HepG2 (cell line): ENCODE measurements around the gene SAMD10. TPM values are rescaled to one million over a fixed set of nuclear protein-coding genes. Genes with fewer than 3 reads are reported as not detected.

ENCODE experiments used
- EEA1 ChIP-seq: sonication (generic); formaldehyde crosslinking; IDR thresholded peaks from 2 replicates; pipeline ENCODE4 v1.5.1; 2020; ENCODE audit warnings: mild to moderate bottlenecking, missing genetic modification reagents, borderline replicate concordance
- HDAC1 ChIP-seq: sonication (generic); formaldehyde crosslinking; IDR thresholded peaks from 2 replicates; pipeline ENCODE4 v1.5.1; 2020; ENCODE audit warnings: mild to moderate bottlenecking, missing genetic modification reagents
- HES4 ChIP-seq: sonication (generic); formaldehyde crosslinking; IDR thresholded peaks from 2 replicates; pipeline ENCODE4 v1.9.0; 2021; ENCODE audit warnings: mild to moderate bottlenecking, missing genetic modification reagents, borderline replicate concordance
- KDM5B ChIP-seq: sonication (generic); formaldehyde crosslinking; IDR thresholded peaks from 2 replicates; pipeline ENCODE4 v1.4.0; 2020; ENCODE audit warnings: missing genetic modification reagents, mild to moderate bottlenecking, borderline replicate concordance
- MBD4 ChIP-seq: IDR thresholded peaks from 2 replicates; pipeline ENCODE4 v1.6.1; 2012; ENCODE audit warnings: low read length, inconsistent platforms, borderline replicate concordance
- MYNN ChIP-seq: sonication (generic); formaldehyde crosslinking; IDR thresholded peaks from 2 replicates; pipeline ENCODE4 v1.4.0; 2020; ENCODE audit warnings: mild to moderate bottlenecking, low read depth, missing genetic modification reagents
- NBN ChIP-seq: fragments of 450-650 bp; conservative IDR thresholded peaks from 2 replicates; pipeline ENCODE4 v1.6.1; 2017
- NR2F2 ChIP-seq: IDR thresholded peaks from 2 replicates; pipeline ENCODE4 v1.6.1; 2012; ENCODE audit warnings: low read depth, inconsistent platforms, borderline replicate concordance
- PBX2 ChIP-seq: IDR thresholded peaks from 2 replicates; pipeline ENCODE4 v1.6.1; 2016; ENCODE audit warnings: control low read depth
- PREB ChIP-seq: sonication (generic); formaldehyde crosslinking; IDR thresholded peaks from 2 replicates; pipeline ENCODE4 v1.4.0; 2020; ENCODE audit warnings: missing genetic modification reagents
- ZBTB1 ChIP-seq: sonication (generic); formaldehyde crosslinking; IDR thresholded peaks from 2 replicates; pipeline ENCODE4 v1.4.0; 2020; ENCODE audit warnings: missing genetic modification reagents, borderline replicate concordance
- ZBTB34 ChIP-seq: sonication (generic); formaldehyde crosslinking; IDR thresholded peaks from 2 replicates; pipeline ENCODE4 v1.8.0; 2022; ENCODE audit warnings: mild to moderate bottlenecking, missing genetic modification reagents
- ZNF12 ChIP-seq: sonication (generic); formaldehyde crosslinking; IDR thresholded peaks from 2 replicates; pipeline ENCODE4 v1.5.0; 2020; ENCODE audit warnings: missing genetic modification reagents
- ZNF333 ChIP-seq: sonication (generic); formaldehyde crosslinking; IDR thresholded peaks from 2 replicates; pipeline ENCODE4 v1.4.0; 2020; ENCODE audit warnings: mild to moderate bottlenecking, missing genetic modification reagents, borderline replicate concordance
- ZNF354B ChIP-seq: sonication (generic); formaldehyde crosslinking; IDR thresholded peaks from 2 replicates; pipeline ENCODE4 v1.8.0; 2022; ENCODE audit warnings: mild to moderate bottlenecking, missing genetic modification reagents
- ZNF616 ChIP-seq: sonication (generic); formaldehyde crosslinking; IDR thresholded peaks from 2 replicates; pipeline ENCODE4 v1.5.0; 2020; ENCODE audit warnings: low read depth, mild to moderate bottlenecking, missing genetic modification reagents
- ZNF678 ChIP-seq: sonication (generic); formaldehyde crosslinking; IDR thresholded peaks from 2 replicates; pipeline ENCODE4 v1.4.0; 2020; ENCODE audit warnings: mild to moderate bottlenecking, missing genetic modification reagents
- ZNF773 ChIP-seq: sonication (generic); formaldehyde crosslinking; IDR thresholded peaks from 2 replicates; pipeline ENCODE4 v1.4.0; 2020; ENCODE audit warnings: missing genetic modification reagents, borderline replicate concordance
- ZNF781 ChIP-seq: sonication (generic); formaldehyde crosslinking; IDR thresholded peaks from 2 replicates; pipeline ENCODE4 v1.5.1; 2020; ENCODE audit warnings: borderline replicate concordance, mild to moderate bottlenecking, missing genetic modification reagents; ENCODE audit errors: not compliant biosample characterization
- ZNF878 ChIP-seq: sonication (generic); formaldehyde crosslinking; IDR thresholded peaks from 2 replicates; pipeline ENCODE4 v1.8.1; 2023; ENCODE audit warnings: mild to moderate bottlenecking, missing genetic modification reagents, moderate library complexity
- polyA plus RNA-seq, 8 experiments: library from polyadenylated mRNA; depleted of rRNA in 3 of 8; stranded (reverse) in 7 of 8; unstranded in 1 of 8; fragments of >200 nt; fragmentation: Illumina TruSeq in 4 of 8; extraction: Trizol in 4 of 8; gene quantifications; 2 replicates each; pipeline versions ENCODE4 v1.2.1 to v1.2.3, GENCODE V29; 2011 to 2016; ENCODE audit warnings: low read depth in 4 of 8, missing spikeins in 1 of 8, mixed read lengths in 1 of 8; ENCODE audit not compliant: insufficient read depth in 1 of 8
- total RNA-seq, 5 experiments: library from RNA; depleted of rRNA; stranded (reverse); fragments of >200 nt; fragmentation: Illumina TruSeq; extraction: Trizol; gene quantifications; 2 replicates each; pipeline ENCODE4 v1.2.3, GENCODE V29; 2016; ENCODE audit warnings: low read depth in 1 of 5

SAMD10 gene
- total and polyA plus RNA-seq, 2 of the 13 experiments (the other 11 are each of a cell fraction or from before 2014, with no cell fraction given) = 6.1 to 11.0 TPM

GRCh38 chr20:63957004-63957689, 22.3 kb downstream of the SAMD10 start (continued):
- TF ChIP-seq ZBTB34 = peak; percentile 40; the same call in 1 of the 2 replicates
- 0 out of 2 replicates have a peak, but pooled peaks have one; percentile 27 for TF ChIP-seq PREB (CRISPR knock-in tag)
- TF ChIP-seq ZNF354B (CRISPR knock-in tag) = no peak; the same call in 1 of the 2 replicates
- no peak for TF ChIP-seq ZNF773
- no peak for TF ChIP-seq MBD4
- TF ChIP-seq HES4 (CRISPR knock-in tag) = peak; percentile 49; the same call in 1 of the 2 replicates
- no peak; the same call in 1 of the 2 replicates for TF ChIP-seq ZNF12 (CRISPR knock-in tag)
- TF ChIP-seq ZBTB1 (CRISPR knock-in tag) = 0 out of 2 replicates have a peak, but pooled peaks have one; percentile 68
- TF ChIP-seq HDAC1 (CRISPR knock-in tag) = peak; percentile 44; the same call in 1 of the 2 replicates
- no peak for TF ChIP-seq PBX2 (CRISPR knock-in tag)
- peak; percentile 86; the same call in 1 of the 2 replicates for TF ChIP-seq MYNN
- TF ChIP-seq ZNF781 (CRISPR knock-in tag) = peak; percentile 32
- TF ChIP-seq NBN = no peak
- no peak for TF ChIP-seq ZNF616 (CRISPR knock-in tag)
- TF ChIP-seq ZNF678 (CRISPR knock-in tag) = peak; percentile 34; the same call in 1 of the 2 replicates
- TF ChIP-seq KDM5B (CRISPR knock-in tag) = no peak; the same call in 1 of the 2 replicates
- no peak for TF ChIP-seq ZNF878 (CRISPR knock-in tag)
- no peak; the same call in 1 of the 2 replicates for TF ChIP-seq EEA1 (CRISPR knock-in tag)
- TF ChIP-seq ZNF333 (CRISPR knock-in tag) = no peak
- TF ChIP-seq NR2F2 = peak; percentile 33; the same call in 1 of the 2 replicates
